Gastroesophageal sphincter (tissue), 4 donors: ENCODE data around the gene DES. TPM values are rescaled to one million over a fixed set of nuclear protein-coding genes. Genes with fewer than 3 reads are reported as not detected.

Experiments used
- ATAC-seq: fragments of 150-250 bp; one replicate; pipeline ENCODE4 v1.9.1; 2016; ENCODE audit warnings: mild to moderate bottlenecking, moderate library complexity
- H3K27ac ChIP-seq, 4 donors: fragments of 200-600 bp; sonication (generic) in 3 of 4; 1 replicate in 3 of 4; 2 replicates in 1 of 4; pipeline ENCODE4 v1.5.1; 2016 to 2019
- H3K27me3 ChIP-seq: fragments of 200-600 bp; sonication (generic); one replicate; pipeline ENCODE4 v1.5.1; 2019
- H3K36me3 ChIP-seq, 2 donors: fragments of 200-600 bp; sonication (generic); one replicate each; pipeline ENCODE4 v1.5.1; 2019; ENCODE audit warnings: control low read depth in 1 of 2
- H3K4me1 ChIP-seq, 3 donors: fragments of 200-600 bp; sonication (generic); 1 replicate in 2 of 3; 2 replicates in 1 of 3; pipeline ENCODE4 v1.5.1; 2016 to 2019; ENCODE audit warnings: control low read depth in 2 of 3
- H3K4me3 ChIP-seq, 2 donors: fragments of 200-600 bp; sonication (generic); one replicate each; pipeline ENCODE4 v1.5.1; 2019; ENCODE audit warnings: mild to moderate bottlenecking in 1 of 2, moderate library complexity in 1 of 2
- H3K9me3 ChIP-seq, 3 donors: fragments of 200-600 bp; sonication (generic); one replicate each; pipeline ENCODE4 v1.5.1; 2017 to 2019; ENCODE audit warnings: control low read depth in 2 of 3
- CTCF ChIP-seq, 4 experiments: fragments of 200-600 bp in 2 of 4; fragments of 450-650 bp in 2 of 4; sonication (generic) in 1 of 4; IDR thresholded peaks; one replicate each; pipeline ENCODE4 v1.5.1; 2017 to 2019; ENCODE audit warnings: antibody characterized with exemption in 4 of 4, mild to moderate bottlenecking in 2 of 4, moderate library complexity in 2 of 4
- EP300 ChIP-seq: sonication (generic); formaldehyde crosslinking; IDR thresholded peaks from one replicate; pipeline ENCODE4 v1.6.1; 2017; ENCODE audit warnings: antibody characterized with exemption, mild to moderate bottlenecking
- POLR2A ChIP-seq, 2 donors: fragments of 450-650 bp; IDR thresholded peaks; one replicate each; pipeline ENCODE4 v1.6.1; 2017; ENCODE audit warnings: antibody characterized with exemption in 2 of 2, mild to moderate bottlenecking in 2 of 2, moderate library complexity in 1 of 2
- POLR2AphosphoS5 ChIP-seq: sonication (generic); formaldehyde crosslinking; IDR thresholded peaks from one replicate; pipeline ENCODE4 v1.6.1; 2017; ENCODE audit warnings: antibody characterized with exemption
- WGBS, 2 donors: methylation state at CpG; one replicate each; pipeline ENCODE4 v1.1.5; 2018; ENCODE audit warnings: low coverage in 1 of 2; 5-methylcytosine and 5-hydroxymethylcytosine counted together
- total RNA-seq, 4 donors: library from RNA; depleted of rRNA; stranded (reverse); fragments of >200 nt; gene quantifications; one replicate each; pipeline ENCODE4 v1.1.0, GENCODE V29; 2016

DES gene
- total RNA-seq, 4 donors from 2014 or later: 10,852 to 31,720 (median 15,007) TPM

- peak overlapping the region; percentile 87 to 97 (median 94) for H3K27ac ChIP-seq
Observed at GRCh38 chr2:219414857-219415256, 3.3 kb upstream of the DES start.

GRCh38 chr2:219415580-219416234 is 2.5 kb upstream of the DES start:
- H3K27ac ChIP-seq: peak overlapping the region; percentile 87 to 97 (median 94)
- peaks cover 0 to 39% (median 5%) of the 10 kb centered on the region in 3 donors for H3K4me1 ChIP-seq
- TF ChIP-seq CTCF (IDR thresholded peaks at IDR 0.05) (no peak), POLR2A (IDR thresholded peaks at IDR 0.05) (no peak), EP300 (no peak), POLR2AphosphoS5 (no peak)
- peaks cover 0 to 10% of the 10 kb centered on the region in 2 donors for H3K36me3 ChIP-seq
- peaks cover 22% of the 10 kb centered on the region for H3K27me3 ChIP-seq
- H3K9me3 ChIP-seq: peaks cover 0 to 4% (median 0%) of the 10 kb centered on the region in 3 donors
- ATAC-seq: no peak
- H3K4me3 ChIP-seq: no peak overlapping the region
- whole genome bisulfite sequencing, 2 donors: 14 to 28% methylated on average over 4 to 5 of the region's 5 CpGs

More at GRCh38 chr2:219414857-219415256, 3.3 kb upstream of the DES start:
- Histone ChIP-seq H3K9me3 (peaks cover 0 to 4% (median 0%) of the 10 kb centered on the region in 3 donors), H3K4me1 (peaks cover 0 to 46% (median 5%) of the 10 kb centered on the region in 3 donors), H3K4me3 (no peak overlapping the region), H3K27me3 (peaks cover 17% of the 10 kb centered on the region), H3K36me3 (peaks cover 0 to 1% of the 10 kb centered on the region in 2 donors)
- 39 to 44% methylated on average over 4 of the region's 4 CpGs for WGBS, 2 donors
- ATAC-seq: no peak
- TF ChIP-seq POLR2A (IDR thresholded peaks at IDR 0.05): no peak
- TF ChIP-seq POLR2AphosphoS5: peak; percentile 14
- no peak for TF ChIP-seq CTCF (IDR thresholded peaks at IDR 0.05)
- no peak for TF ChIP-seq EP300

GRCh38 chr2:219416235-219416602 is 2.0 kb upstream of the DES start:
- H3K27me3 ChIP-seq: peaks cover 22% of the 10 kb centered on the region
- peaks cover 0 to 39% (median 5%) of the 10 kb centered on the region in 3 donors for H3K4me1 ChIP-seq
- no peak for TF ChIP-seq POLR2A (IDR thresholded peaks at IDR 0.05)
- TF ChIP-seq CTCF (IDR thresholded peaks at IDR 0.05): no peak
- no peak for TF ChIP-seq POLR2AphosphoS5
- TF ChIP-seq EP300: no peak
- ATAC-seq: no peak
- H3K9me3 ChIP-seq: peaks cover 0 to 4% (median 0%) of the 10 kb centered on the region in 3 donors
- 15 to 19% methylated on average over 2 to 3 of the region's 3 CpGs for WGBS, 2 donors
- peaks cover 0 to 15% of the 10 kb centered on the region in 2 donors for H3K36me3 ChIP-seq
- H3K4me3 ChIP-seq: no peak overlapping the region
- H3K27ac ChIP-seq: peak overlapping the region; percentile 87 to 97 (median 94)

GRCh38 chr2:219416938-219417337 is 1.2 kb upstream of the DES start:
- Histone ChIP-seq H3K4me3 (peak overlapping the region in 1 of 2 donors; percentile 63), H3K27me3 (peaks cover 22% of the 10 kb centered on the region), H3K36me3 (peaks cover 0 to 22% of the 10 kb centered on the region in 2 donors), H3K27ac (peak overlapping the region; percentile 87 to 97 (median 94)), H3K4me1 (peaks cover 0 to 39% (median 5%) of the 10 kb centered on the region in 3 donors), H3K9me3 (no peaks in the 10 kb centered on the region)
- no peak for ATAC-seq
- no CpG with 5 or more reads among the region's 4 CpGs for WGBS, 2 donors
- TF ChIP-seq EP300 (no peak), POLR2A (IDR thresholded peaks at IDR 0.05) (no peak), POLR2AphosphoS5 (no peak), CTCF (IDR thresholded peaks at IDR 0.05) (no peak)

- no peak for TF ChIP-seq EP300
- peak; percentile 82 for TF ChIP-seq POLR2AphosphoS5
- H3K27ac ChIP-seq: peak overlapping the region; percentile 87 to 97 (median 94)
- H3K4me3 ChIP-seq: peak overlapping the region in 1 of 2 donors; percentile 63
- peaks cover 0 to 39% (median 5%) of the 10 kb centered on the region in 3 donors for H3K4me1 ChIP-seq
- peaks cover 0 to 24% of the 10 kb centered on the region in 2 donors for H3K36me3 ChIP-seq
- H3K9me3 ChIP-seq: no peaks in the 10 kb centered on the region
- ATAC-seq: peak; percentile 23
- peaks cover 22% of the 10 kb centered on the region for H3K27me3 ChIP-seq
- 52% methylated on average over 3 of the region's 9 CpGs; no CpG with 5 or more reads in 1 of the 2 donors for WGBS, 2 donors
Observed at GRCh38 chr2:219417374-219417773, 803 bp upstream of the DES start.
